Measurements from ENCODE around the gene KRT34. TPM values are rescaled to one million over a fixed set of nuclear protein-coding genes. Genes with fewer than 3 reads are reported as not detected.

The KRT34 gene
- total and polyA plus RNA-seq, 2 donors from 2014 or later: not detected

GRCh38 chr17:41394254-41394996 lies 12.3 kb upstream of the KRT34 start:
- H3K9me3 ChIP-seq (ENCODE audit: control insufficient read depth in 2 of 3, insufficient read depth in 1 of 3, low read length in 3 of 3): no peaks in the 10 kb centered on the region
- no peaks in the 10 kb centered on the region for H3K36me3 ChIP-seq (ENCODE audit: control insufficient read depth in 2 of 3, insufficient read depth in 3 of 3, low read length in 3 of 3)
- no peak overlapping the region for H3K27ac ChIP-seq (ENCODE audit: low read depth in 2 of 2, low read length in 2 of 2)
- H3K4me3 ChIP-seq (ENCODE audit: low read length in 3 of 3): no peak overlapping the region
- H3K4me1 ChIP-seq (ENCODE audit: control insufficient read depth in 2 of 3, insufficient read depth in 2 of 3, low read depth in 1 of 3, low read length in 3 of 3): peaks cover 0 to 3% (median 0%) of the 10 kb centered on the region in 3 donors
- H3K9ac ChIP-seq (ENCODE audit: low read length in 3 of 3): no peak overlapping the region
- no peaks in the 10 kb centered on the region for H3K27me3 ChIP-seq (ENCODE audit: control insufficient read depth, insufficient read depth, low read length)
- no peak for TF ChIP-seq CTCF (IDR thresholded peaks at IDR 0.05; ENCODE audit: borderline replicate concordance, extremely low read depth, insufficient read depth)
- intact Hi-C loops (cut with DNase I): no loop called here
- DNase-seq (no peak), FAIRE-seq (no peak)

- TF ChIP-seq CTCF (IDR thresholded peaks at IDR 0.05; ENCODE audit: borderline replicate concordance, extremely low read depth, insufficient read depth): no peak
- no peak for FAIRE-seq
- H3K36me3 ChIP-seq (ENCODE audit: control insufficient read depth in 2 of 3, insufficient read depth in 3 of 3, low read length in 3 of 3): no peaks in the 10 kb centered on the region
- intact Hi-C loops (cut with DNase I): no loop called here
- no peak for DNase-seq
- no peak overlapping the region for H3K9ac ChIP-seq (ENCODE audit: low read length in 3 of 3)
- peaks cover 0 to 3% (median 0%) of the 10 kb centered on the region in 3 donors for H3K4me1 ChIP-seq (ENCODE audit: control insufficient read depth in 2 of 3, insufficient read depth in 2 of 3, low read depth in 1 of 3, low read length in 3 of 3)
- H3K27me3 ChIP-seq (ENCODE audit: control insufficient read depth, insufficient read depth, low read length): no peaks in the 10 kb centered on the region
- H3K27ac ChIP-seq (ENCODE audit: low read depth in 2 of 2, low read length in 2 of 2): no peak overlapping the region
- no peaks in the 10 kb centered on the region for H3K9me3 ChIP-seq (ENCODE audit: control insufficient read depth in 2 of 3, insufficient read depth in 1 of 3, low read length in 3 of 3)
- H3K4me3 ChIP-seq (ENCODE audit: low read length in 3 of 3): no peak overlapping the region
These were observed 11.7 kb upstream of the KRT34 start for GRCh38 chr17:41393826-41394225.

GRCh38 chr17:41393294-41393693 lies 11.2 kb upstream of the KRT34 start:
- no peak overlapping the region for H3K27ac ChIP-seq (ENCODE audit: low read depth in 2 of 2, low read length in 2 of 2)
- H3K9ac ChIP-seq (ENCODE audit: low read length in 3 of 3): no peak overlapping the region
- TF ChIP-seq CTCF (IDR thresholded peaks at IDR 0.05; ENCODE audit: borderline replicate concordance, extremely low read depth, insufficient read depth): no peak
- intact Hi-C loops (cut with DNase I): no loop called here
- H3K4me1 ChIP-seq (ENCODE audit: control insufficient read depth in 2 of 3, insufficient read depth in 2 of 3, low read depth in 1 of 3, low read length in 3 of 3): peaks cover 0 to 3% (median 0%) of the 10 kb centered on the region in 3 donors
- H3K9me3 ChIP-seq (ENCODE audit: control insufficient read depth in 2 of 3, insufficient read depth in 1 of 3, low read length in 3 of 3): no peaks in the 10 kb centered on the region
- no peaks in the 10 kb centered on the region for H3K27me3 ChIP-seq (ENCODE audit: control insufficient read depth, insufficient read depth, low read length)
- DNase-seq (no peak), FAIRE-seq (no peak)
- no peak overlapping the region for H3K4me3 ChIP-seq (ENCODE audit: low read length in 3 of 3)
- no peaks in the 10 kb centered on the region for H3K36me3 ChIP-seq (ENCODE audit: control insufficient read depth in 2 of 3, insufficient read depth in 3 of 3, low read length in 3 of 3)

Measured in kidney (tissue), 14 donors.